ENCODE data around the gene MCM6. TPM values are rescaled to one million over a fixed set of nuclear protein-coding genes. Genes with fewer than 3 reads are reported as not detected.
A peak's percentile ranks its signal among the peaks of the same experiment; 100 is the strongest.

Gene MCM6
- total and polyA plus RNA-seq, 2 experiments from 2014 or later, result 16.4 to 21.4 TPM

DNA sequence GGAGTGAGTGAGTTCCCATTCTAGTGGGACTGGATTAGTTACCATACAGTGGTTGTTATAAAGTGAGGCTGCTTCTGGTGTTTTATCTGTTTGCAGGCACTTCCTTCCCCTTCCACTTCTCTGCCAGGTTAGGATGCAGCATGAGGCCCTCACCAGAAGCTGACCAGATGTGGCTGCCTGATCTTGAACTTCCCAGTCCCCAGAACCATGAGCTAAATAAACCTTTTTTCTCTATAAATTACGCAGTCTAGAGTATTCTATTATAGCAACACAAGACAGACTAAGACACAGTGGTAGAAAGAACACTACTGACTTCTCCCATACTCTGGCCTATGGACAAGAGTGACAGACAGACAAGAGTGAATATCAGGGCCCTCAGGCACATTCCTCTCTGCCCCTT is 53.4 kb downstream of the MCM6 start:
- Histone ChIP-seq H3K9ac (no peak overlapping the region), H3K4me2 (ENCODE audit: unreplicated experiment) (no peak overlapping the region), H4K20me1 (ENCODE audit: insufficient read depth) (no peaks in the 10 kb centered on the region), H2AFZ (no peak overlapping the region), H3K9me2 (ENCODE audit: insufficient read depth) (no peaks in the 10 kb centered on the region), H3K9me3 (ENCODE audit: low read depth) (no peaks in the 10 kb centered on the region), H3F3A (ENCODE audit: insufficient read depth) (no peaks in the 10 kb centered on the region), H3K27me3 (replicated peaks; ENCODE audit: insufficient read depth) (no peaks in the 10 kb centered on the region), H3K4me1 (ENCODE audit: insufficient read depth) (peaks cover 9% of the 10 kb centered on the region; the same call in 1 of the 2 replicates), H3K36me3 (ENCODE audit: low read depth) (no peaks in the 10 kb centered on the region), H3K27ac (no peak overlapping the region), H3K79me2 (ENCODE audit: insufficient read depth) (no peaks in the 10 kb centered on the region), H3K4me3 (no peak overlapping the region)
- WGBS, 2 experiments (ENCODE audit: low coverage in 1 of 2, low lambda C conversion rate in 2 of 2, missing lambda C conversion rate in 2 of 2), result 74 to 87% methylated on average over 1 of the region's 1 CpG
- DNase-seq, result no peak
- no peak for TF ChIP-seq EZH2phosphoT487 (IDR thresholded peaks at IDR 0.05; ENCODE audit: insufficient read depth, low read depth)
- no peak for TF ChIP-seq EZH2 (IDR thresholded peaks at IDR 0.05; ENCODE audit: insufficient read depth, poor library complexity, severe bottlenecking)
- in situ Hi-C loops (cut with MboI), result no loop called here

DNA sequence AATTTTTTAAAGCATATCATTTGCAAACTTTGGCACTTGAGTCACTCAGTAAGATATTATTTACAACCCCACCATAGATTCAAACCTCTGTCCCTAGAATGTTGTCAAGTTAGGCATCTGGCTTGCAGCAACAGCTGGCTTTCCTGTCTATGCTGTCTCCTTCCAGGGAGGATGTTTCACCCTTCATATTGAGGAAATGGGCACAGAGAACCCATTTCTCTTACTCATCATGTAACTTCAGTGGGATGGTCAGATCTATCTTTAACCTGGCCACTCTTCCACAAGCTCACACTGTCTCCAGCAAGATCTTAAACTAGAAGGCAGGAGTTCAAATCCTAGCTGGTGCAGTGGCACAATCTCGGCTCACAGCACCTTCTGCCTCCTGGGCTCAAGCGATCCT is 55.1 kb downstream of the MCM6 start:
- no peaks in the 10 kb centered on the region for H3K27me3 ChIP-seq (replicated peaks; ENCODE audit: insufficient read depth)
- 76 to 91% methylated on average over 2 of the region's 2 CpGs for WGBS, 2 experiments (ENCODE audit: low coverage in 1 of 2, low lambda C conversion rate in 2 of 2, missing lambda C conversion rate in 2 of 2)
- no peaks in the 10 kb centered on the region for H3F3A ChIP-seq (ENCODE audit: insufficient read depth)
- H2AFZ ChIP-seq, result no peak overlapping the region
- no peaks in the 10 kb centered on the region for H4K20me1 ChIP-seq (ENCODE audit: insufficient read depth)
- in situ Hi-C loops (cut with MboI), result no loop called here
- TF ChIP-seq EZH2 (IDR thresholded peaks at IDR 0.05; ENCODE audit: insufficient read depth, poor library complexity, severe bottlenecking) (no peak), EZH2phosphoT487 (IDR thresholded peaks at IDR 0.05; ENCODE audit: insufficient read depth, low read depth) (no peak)
- no peak overlapping the region for H3K4me3 ChIP-seq
- H3K79me2 ChIP-seq (ENCODE audit: insufficient read depth), result no peaks in the 10 kb centered on the region
- H3K9me3 ChIP-seq (ENCODE audit: low read depth), result no peaks in the 10 kb centered on the region
- H3K36me3 ChIP-seq (ENCODE audit: low read depth), result no peaks in the 10 kb centered on the region
- no peaks in the 10 kb centered on the region for H3K9me2 ChIP-seq (ENCODE audit: insufficient read depth)
- H3K4me2 ChIP-seq (ENCODE audit: unreplicated experiment), result no peak overlapping the region
- DNase-seq, result no peak
- peaks cover 9% of the 10 kb centered on the region; the same call in 1 of the 2 replicates for H3K4me1 ChIP-seq (ENCODE audit: insufficient read depth)
- no peak overlapping the region for H3K9ac ChIP-seq
- no peak overlapping the region for H3K27ac ChIP-seq

DNA sequence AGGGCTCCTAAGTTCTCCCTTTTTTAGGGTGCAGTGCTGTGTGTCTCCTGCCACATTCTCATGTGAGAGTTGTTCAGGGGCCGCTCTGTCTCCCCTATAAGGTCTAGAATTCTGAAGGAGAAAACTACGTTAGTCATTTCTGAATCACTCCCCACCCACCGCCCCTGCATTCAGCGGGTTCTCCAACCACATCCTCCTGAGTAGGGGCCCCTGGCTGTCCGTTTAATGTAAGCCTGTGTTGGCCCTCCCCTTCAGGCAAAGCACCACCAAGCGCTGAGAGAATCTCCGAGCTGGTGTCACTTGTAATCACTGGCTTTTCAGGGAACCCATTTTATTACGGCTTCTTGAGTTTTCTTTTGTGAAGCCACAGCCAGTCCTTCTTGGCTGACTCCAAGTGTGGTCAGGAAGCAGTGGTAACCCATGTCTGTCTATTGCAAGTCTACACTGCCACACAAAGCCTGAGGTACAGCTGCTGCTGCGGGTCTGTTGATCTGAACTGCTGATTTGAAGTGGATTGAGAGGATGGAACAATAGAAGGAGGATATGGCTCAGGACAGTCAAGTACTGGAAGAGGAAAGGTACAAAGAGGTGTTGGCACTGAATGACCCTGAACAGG is 56.1 kb downstream of the MCM6 start:
- Histone ChIP-seq H3K79me2 (ENCODE audit: insufficient read depth) (no peaks in the 10 kb centered on the region), H3K27ac (0 out of 2 replicates have a peak overlapping the region, but pooled peaks have one; percentile 19), H4K20me1 (ENCODE audit: insufficient read depth) (no peaks in the 10 kb centered on the region), H3K4me1 (ENCODE audit: insufficient read depth) (peaks cover 9% of the 10 kb centered on the region; the same call in 1 of the 2 replicates), H3F3A (ENCODE audit: insufficient read depth) (no peaks in the 10 kb centered on the region), H3K36me3 (ENCODE audit: low read depth) (no peaks in the 10 kb centered on the region), H3K4me3 (no peak overlapping the region), H3K9me2 (ENCODE audit: insufficient read depth) (no peaks in the 10 kb centered on the region), H2AFZ (peak overlapping the region; percentile 46), H3K9me3 (ENCODE audit: low read depth) (no peaks in the 10 kb centered on the region), H3K9ac (no peak overlapping the region), H3K4me2 (ENCODE audit: unreplicated experiment) (peak overlapping the region; percentile 1), H3K27me3 (replicated peaks; ENCODE audit: insufficient read depth) (no peaks in the 10 kb centered on the region)
- in situ Hi-C loops (cut with MboI), result no loop called here
- peak; percentile 63 for DNase-seq
- 32 to 38% methylated on average over 9 of the region's 9 CpGs for WGBS, 2 experiments (ENCODE audit: low coverage in 1 of 2, low lambda C conversion rate in 2 of 2, missing lambda C conversion rate in 2 of 2)
- TF ChIP-seq EZH2phosphoT487 (IDR thresholded peaks at IDR 0.05; ENCODE audit: insufficient read depth, low read depth), result no peak

DNA sequence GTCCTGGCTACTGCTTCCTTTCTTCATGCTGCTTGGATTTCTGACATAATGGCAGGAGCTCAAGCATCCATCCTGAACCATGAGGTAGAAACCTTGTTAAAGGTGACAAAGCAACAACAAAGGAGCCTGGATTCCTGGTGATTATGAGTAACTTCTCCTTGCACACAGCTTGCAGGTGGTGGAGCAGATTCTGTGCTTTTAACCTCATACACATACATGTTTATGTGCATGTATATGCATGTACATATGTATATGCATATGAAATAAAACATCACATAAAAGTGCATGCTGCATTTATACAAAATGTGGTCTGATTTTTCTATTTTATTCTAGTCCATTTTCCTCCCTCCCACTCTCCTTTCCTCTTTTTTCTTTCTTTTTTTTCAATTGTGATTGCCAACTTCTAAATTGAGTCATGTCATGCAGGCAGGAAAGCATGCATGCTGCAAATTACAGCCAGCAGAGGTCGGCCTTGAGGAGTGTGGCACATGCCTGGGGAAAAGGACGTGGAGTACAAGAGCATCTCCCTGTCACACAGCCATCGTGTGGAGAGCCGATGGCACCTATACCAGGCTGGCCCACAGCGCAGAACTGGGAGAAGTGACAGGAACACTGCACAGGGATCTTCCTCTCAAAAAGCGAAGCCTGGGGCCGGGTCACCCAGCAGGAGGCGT is 57.2 kb downstream of the MCM6 start:
- Histone ChIP-seq H3K9ac (no peak overlapping the region), H3K9me2 (ENCODE audit: insufficient read depth) (no peaks in the 10 kb centered on the region), H3K9me3 (ENCODE audit: low read depth) (no peaks in the 10 kb centered on the region), H3K4me1 (ENCODE audit: insufficient read depth) (peaks cover 9% of the 10 kb centered on the region; the same call in 1 of the 2 replicates), H3K36me3 (ENCODE audit: low read depth) (no peaks in the 10 kb centered on the region), H3K4me3 (no peak overlapping the region), H3K27me3 (replicated peaks; ENCODE audit: insufficient read depth) (no peaks in the 10 kb centered on the region), H3K4me2 (ENCODE audit: unreplicated experiment) (no peak overlapping the region), H2AFZ (no peak overlapping the region), H3K79me2 (ENCODE audit: insufficient read depth) (no peaks in the 10 kb centered on the region), H3F3A (ENCODE audit: insufficient read depth) (no peaks in the 10 kb centered on the region), H3K27ac (no peak overlapping the region), H4K20me1 (ENCODE audit: insufficient read depth) (no peaks in the 10 kb centered on the region)
- DNase-seq, result peak; percentile 68
- in situ Hi-C loops (cut with MboI), result no loop called here
- WGBS, 2 experiments (ENCODE audit: low coverage in 1 of 2, low lambda C conversion rate in 2 of 2, missing lambda C conversion rate in 2 of 2), result 59 to 71% methylated on average over 8 of the region's 8 CpGs
- TF ChIP-seq EZH2phosphoT487 (IDR thresholded peaks at IDR 0.05; ENCODE audit: insufficient read depth, low read depth), result no peak
- no peak for TF ChIP-seq EZH2 (IDR thresholded peaks at IDR 0.05; ENCODE audit: insufficient read depth, poor library complexity, severe bottlenecking)
